ENCODE measurements around the gene ELP5.

ELP5 gene

DNA sequence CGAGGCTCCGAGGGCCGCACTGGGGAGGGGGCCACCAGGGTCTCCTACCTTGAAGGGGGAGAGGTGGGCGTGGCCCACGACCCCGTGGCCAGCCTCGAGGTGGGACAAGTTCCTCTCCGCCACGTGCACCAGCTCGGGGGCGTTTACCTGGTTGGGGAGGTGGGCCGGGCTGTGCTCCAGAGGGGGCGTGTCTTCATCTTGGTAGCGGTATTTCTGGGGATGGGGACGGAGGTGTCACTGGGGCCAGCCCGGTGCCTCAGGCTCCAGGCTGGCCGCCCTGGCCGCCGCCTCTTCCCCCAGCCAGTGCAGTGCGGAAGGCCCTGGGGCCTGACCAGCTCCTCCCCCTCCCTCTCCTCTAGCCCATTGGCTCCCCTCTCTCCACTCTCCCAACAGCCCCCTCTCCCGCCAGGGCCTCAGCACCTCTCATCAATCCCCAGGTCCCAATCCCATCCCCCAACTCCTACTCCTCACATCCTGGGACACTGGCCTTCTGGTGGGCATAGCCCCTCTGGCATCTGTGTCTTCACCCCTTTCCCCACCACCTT is 43.9 kb upstream of the ELP5 start:
- no peak for DNase-seq (ENCODE audit: low read depth)
- no peak overlapping the region for H3K4me3 ChIP-seq (ENCODE audit: low read depth, low read length)
- TF ChIP-seq, protein P1, sequence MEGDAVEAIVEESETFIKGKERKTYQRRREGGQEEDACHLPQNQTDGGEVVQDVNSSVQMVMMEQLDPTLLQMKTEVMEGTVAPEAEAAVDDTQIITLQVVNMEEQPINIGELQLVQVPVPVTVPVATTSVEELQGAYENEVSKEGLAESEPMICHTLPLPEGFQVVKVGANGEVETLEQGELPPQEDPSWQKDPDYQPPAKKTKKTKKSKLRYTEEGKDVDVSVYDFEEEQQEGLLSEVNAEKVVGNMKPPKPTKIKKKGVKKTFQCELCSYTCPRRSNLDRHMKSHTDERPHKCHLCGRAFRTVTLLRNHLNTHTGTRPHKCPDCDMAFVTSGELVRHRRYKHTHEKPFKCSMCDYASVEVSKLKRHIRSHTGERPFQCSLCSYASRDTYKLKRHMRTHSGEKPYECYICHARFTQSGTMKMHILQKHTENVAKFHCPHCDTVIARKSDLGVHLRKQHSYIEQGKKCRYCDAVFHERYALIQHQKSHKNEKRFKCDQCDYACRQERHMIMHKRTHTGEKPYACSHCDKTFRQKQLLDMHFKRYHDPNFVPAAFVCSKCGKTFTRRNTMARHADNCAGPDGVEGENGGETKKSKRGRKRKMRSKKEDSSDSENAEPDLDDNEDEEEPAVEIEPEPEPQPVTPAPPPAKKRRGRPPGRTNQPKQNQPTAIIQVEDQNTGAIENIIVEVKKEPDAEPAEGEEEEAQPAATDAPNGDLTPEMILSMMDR (IDR thresholded peaks at IDR 0.05; ENCODE audit: insufficient read depth, low read depth, low read length, missing control alignments): no peak

DNA sequence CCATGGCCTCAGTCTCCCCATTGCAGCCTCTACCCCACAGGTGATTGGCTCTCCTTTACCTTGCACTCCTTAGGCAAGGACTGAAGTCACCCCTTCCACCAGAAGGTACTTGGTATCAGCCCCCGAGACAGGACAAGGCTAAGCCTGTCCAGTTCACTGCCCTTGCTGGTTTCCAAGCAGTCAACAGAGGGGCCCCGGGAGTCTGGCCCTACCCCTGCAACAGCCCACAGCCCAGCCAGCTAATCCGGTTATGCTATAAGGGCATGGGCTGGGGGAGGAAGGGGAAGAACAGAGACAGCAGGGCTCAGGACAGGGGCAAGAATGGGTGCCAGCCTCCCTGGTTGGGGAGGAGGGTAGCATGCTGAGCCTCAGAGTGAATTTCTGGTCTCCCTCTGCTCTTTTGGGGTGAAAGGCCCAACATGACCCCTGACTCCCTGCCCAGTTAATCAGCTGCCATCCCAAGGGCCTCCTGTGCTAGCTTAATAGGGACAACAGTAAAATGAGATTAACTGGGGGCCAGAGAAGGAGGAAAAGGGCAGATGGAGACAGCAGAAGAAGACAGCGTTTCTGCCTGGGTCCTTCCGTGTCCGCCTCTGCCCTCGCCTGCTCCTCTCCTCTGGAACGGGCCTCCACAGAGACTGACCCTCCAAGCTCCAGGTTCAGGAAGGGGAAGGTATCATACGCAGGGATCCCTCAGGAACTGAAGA is 43.1 kb upstream of the ELP5 start:
- no peak overlapping the region for H3K4me3 ChIP-seq (ENCODE audit: low read depth, low read length)
- TF ChIP-seq, protein P1 (IDR thresholded peaks at IDR 0.05; ENCODE audit: insufficient read depth, low read depth, low read length, missing control alignments): no peak
- DNase-seq (ENCODE audit: low read depth): no peak

DNA sequence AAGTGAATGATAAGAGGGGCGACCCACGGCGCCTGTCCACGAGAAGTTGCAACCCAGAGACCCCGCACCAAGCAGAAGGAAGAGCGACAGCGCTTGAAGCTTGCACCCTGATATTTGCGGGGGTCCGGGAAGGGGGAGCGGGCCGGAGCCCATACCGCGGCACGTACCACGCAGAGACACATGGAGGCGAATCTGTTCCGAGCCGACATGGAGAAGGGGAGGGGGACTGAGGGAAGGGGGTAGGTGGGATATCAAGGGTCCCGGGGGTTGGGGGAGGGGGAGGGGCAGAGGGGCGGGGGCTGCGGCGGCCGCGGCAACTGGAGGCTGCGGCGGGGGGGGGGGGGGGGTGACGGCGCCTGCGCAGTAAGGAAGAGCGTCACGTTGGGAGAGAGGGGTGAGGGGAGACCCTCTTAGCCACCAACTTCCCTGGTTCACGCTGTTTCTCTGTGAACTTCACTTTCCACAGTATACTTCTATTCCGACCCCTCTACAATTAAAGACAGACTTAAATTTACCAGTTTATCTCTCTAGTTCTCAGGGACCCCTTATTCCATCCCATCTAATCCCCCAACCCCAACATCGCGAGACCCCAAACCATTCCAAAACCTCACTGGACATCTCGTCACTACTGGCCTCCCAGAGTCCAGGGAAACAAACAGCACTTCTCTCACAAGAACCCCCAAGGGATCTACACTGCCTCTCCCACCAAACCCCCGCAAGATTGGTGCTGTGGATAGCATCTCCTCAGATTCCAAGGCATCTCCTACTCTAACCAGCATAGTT is 40.3 kb upstream of the ELP5 start:
- TF ChIP-seq, protein P1 (IDR thresholded peaks at IDR 0.05; ENCODE audit: insufficient read depth, low read depth, low read length, missing control alignments): no peak
- DNase-seq (ENCODE audit: low read depth): no peak
- no peak overlapping the region for H3K4me3 ChIP-seq (ENCODE audit: low read depth, low read length)

DNA sequence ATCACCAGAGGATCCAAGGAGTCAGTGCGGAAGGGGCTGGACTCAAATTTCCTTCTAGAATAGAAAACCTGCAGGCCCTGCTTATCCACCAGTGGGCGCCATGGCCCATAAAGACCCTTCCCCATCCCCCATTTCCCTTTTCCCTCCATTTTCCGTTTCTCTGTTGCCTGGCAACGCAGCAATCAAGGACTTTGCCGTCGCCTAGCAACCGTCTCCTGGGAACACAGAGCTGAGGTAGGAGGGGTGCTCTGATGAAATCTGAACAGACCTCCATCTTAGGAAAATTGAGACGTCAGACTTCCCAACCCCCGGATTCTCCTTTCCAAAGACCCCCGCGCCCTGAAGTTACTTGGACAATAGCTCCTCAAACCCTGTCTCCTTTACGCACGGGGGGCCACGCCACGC is 38.1 kb upstream of the ELP5 start:
- TF ChIP-seq, protein P1 (IDR thresholded peaks at IDR 0.05; ENCODE audit: insufficient read depth, low read depth, low read length, missing control alignments): peak; percentile 52
- peak overlapping the region; percentile 44 for H3K4me3 ChIP-seq (ENCODE audit: low read depth, low read length)
- peak; percentile 81 for DNase-seq (ENCODE audit: low read depth)

DNA sequence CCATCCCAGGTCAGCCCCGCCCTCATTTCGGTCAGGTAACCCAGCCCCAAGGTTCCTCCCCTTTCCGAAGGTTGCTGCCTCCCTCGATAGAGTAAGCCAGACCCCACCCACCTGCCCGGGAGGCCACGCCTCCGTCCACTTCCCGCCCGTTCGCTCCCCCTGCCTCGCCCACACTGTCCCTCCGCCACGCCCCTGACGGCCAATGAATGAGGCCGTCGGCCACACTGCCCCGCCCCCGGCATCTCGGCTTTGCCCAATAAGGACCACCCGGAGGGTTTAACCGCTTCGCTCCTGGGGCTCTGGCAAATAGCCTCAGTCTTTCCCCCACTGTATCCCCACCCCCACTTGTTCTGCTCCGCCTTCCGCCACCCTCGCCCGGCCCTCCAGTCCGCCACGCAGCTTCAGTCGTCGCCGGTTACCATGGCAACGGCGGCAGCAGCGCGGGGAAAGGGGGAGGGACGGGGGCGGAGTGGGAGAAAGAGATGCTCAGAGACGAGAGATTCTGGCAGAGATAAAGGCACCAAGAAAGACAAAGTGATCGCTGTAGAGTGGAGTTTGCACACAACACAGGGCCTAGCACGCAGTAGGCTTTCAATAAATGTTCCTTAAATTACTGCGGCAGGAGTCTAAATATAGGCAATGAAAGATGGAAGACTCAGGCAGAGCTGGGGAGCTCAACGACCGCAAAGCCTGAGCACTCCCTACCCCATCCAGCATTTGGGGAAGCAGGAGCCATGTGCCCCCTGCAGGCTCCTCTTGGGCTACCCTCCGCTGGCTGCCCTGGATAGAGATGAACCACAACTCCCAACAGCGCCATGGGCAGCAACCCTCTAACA is 37.5 kb upstream of the ELP5 start:
- TF ChIP-seq, protein P1 (IDR thresholded peaks at IDR 0.05; ENCODE audit: insufficient read depth, low read depth, low read length, missing control alignments): peak; percentile 48
- peak; percentile 98 for DNase-seq (ENCODE audit: low read depth)
- peak overlapping the region; percentile 48 for H3K4me3 ChIP-seq (ENCODE audit: low read depth, low read length)

DNA sequence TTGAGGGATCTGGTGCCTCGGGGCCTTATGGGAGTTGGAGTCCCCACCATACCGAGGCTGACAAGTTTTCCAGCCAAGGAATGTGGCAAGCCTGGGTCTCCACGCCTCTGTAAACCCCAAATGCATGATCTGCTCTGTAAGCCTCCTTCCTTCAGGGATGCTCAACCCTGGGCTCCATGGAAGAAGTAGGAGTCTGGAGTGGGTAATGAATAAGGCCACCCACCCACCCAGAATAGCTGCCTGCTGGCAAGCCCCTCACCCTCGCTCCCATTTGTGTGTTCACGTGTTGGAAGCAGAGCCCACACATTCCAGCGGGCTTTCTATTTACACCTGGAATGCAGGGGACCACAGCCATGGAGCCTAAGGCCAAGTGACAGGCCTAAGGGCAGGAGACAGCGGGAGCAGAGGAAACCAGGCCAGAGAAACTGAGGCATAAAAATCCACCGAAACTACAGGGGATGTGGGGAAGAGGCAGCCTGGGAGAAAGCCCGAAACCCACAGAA is 36.8 kb upstream of the ELP5 start:
- no peak for DNase-seq (ENCODE audit: low read depth)
- TF ChIP-seq, protein P1 (IDR thresholded peaks at IDR 0.05; ENCODE audit: insufficient read depth, low read depth, low read length, missing control alignments): no peak
- H3K4me3 ChIP-seq (ENCODE audit: low read depth, low read length): no peak overlapping the region
